Activated T-helper 2 cell treated with anti-CD3 and anti-CD28 coated beads, Interferon-gamma antibody, Interleukin-2, Interleukin-4, amounts not matched to agents 10 μg/mL and 5 μg/mL and 100 μg/mL, durations not matched to agents 14 hours and 24 hours and 36 hours (primary cell): ENCODE results near the gene KCNIP4. TPM values are rescaled to one million over a fixed set of nuclear protein-coding genes. Genes with fewer than 3 reads are reported as not detected.

ENCODE experiments used
- DNase-seq: peaks from one replicate; pipeline ENCODE4 v3.0.0; 2021; ENCODE audit warnings: low spot score
- H3K27ac Mint-ChIP-seq: one replicate; pipeline ENCODE4 v1.8.0; 2021; ENCODE audit warnings: mixed read lengths
- H3K27me3 Mint-ChIP-seq: one replicate; pipeline ENCODE4 v1.8.0; 2021; ENCODE audit warnings: low read depth, mixed read lengths
- H3K36me3 Mint-ChIP-seq: one replicate; pipeline ENCODE4 v1.8.0; 2021; ENCODE audit warnings: low read depth, mixed read lengths
- H3K4me1 Mint-ChIP-seq: one replicate; pipeline ENCODE4 v1.8.0; 2021; ENCODE audit warnings: low read depth, mixed read lengths
- H3K4me3 Mint-ChIP-seq: one replicate; pipeline ENCODE4 v1.8.0; 2021; ENCODE audit warnings: low read depth, mild to moderate bottlenecking, moderate library complexity, mixed read lengths
- H3K9me3 Mint-ChIP-seq: one replicate; pipeline ENCODE4 v1.8.0; 2021; ENCODE audit warnings: mixed read lengths
- intact Hi-C: fragments of 100-400 bp; cut with micrococcal nuclease; formaldehyde crosslinking; loops from one replicate; pipeline ENCODE4 v1.15.1; 2023
- total RNA-seq: library from RNA; stranded (reverse); gene quantifications from 2 replicates; pipeline ENCODE4 v1.2.3, GENCODE V29; 2022

Gene KCNIP4
- total RNA-seq, 1 donor from 2014 or later = not detected

- H3K4me3 Mint-ChIP-seq = no peak overlapping the region
- intact Hi-C loops = no loop called here
- H3K36me3 Mint-ChIP-seq = no peaks in the 10 kb centered on the region
- H3K9me3 Mint-ChIP-seq = no peaks in the 10 kb centered on the region
- no peak for DNase-seq
- no peaks in the 10 kb centered on the region for H3K4me1 Mint-ChIP-seq
- H3K27me3 Mint-ChIP-seq = no peaks in the 10 kb centered on the region
- no peak overlapping the region for H3K27ac Mint-ChIP-seq
Measured at GRCh38 chr4:21469438-21470300, 478.9 kb downstream of the KCNIP4 start.

DNA sequence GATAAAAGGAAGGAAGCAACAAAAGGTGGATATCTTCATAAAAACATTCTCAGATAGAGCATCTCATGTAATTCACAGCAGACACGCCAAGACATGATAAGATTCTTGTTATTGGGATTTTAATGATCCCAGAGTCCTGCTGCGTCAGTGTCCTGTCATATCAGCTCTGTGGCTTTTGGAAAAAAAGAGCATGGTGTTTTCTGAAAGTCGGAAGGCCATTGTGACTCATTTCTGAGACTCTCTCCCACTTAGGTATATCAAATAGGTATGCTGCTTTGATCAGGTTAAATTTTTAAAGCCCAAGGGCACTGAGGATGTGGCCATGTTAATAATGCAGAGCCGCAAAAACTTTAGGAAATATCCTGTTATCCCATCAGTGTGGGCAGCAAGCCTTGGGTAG, 481.0 kb downstream of the KCNIP4 start:
- no peaks in the 10 kb centered on the region for H3K4me1 Mint-ChIP-seq
- intact Hi-C loops = no loop called here
- no peak overlapping the region for H3K4me3 Mint-ChIP-seq
- no peak for DNase-seq
- no peaks in the 10 kb centered on the region for H3K27me3 Mint-ChIP-seq
- peaks cover under 1% of the 10 kb centered on the region for H3K9me3 Mint-ChIP-seq
- no peak overlapping the region for H3K27ac Mint-ChIP-seq
- H3K36me3 Mint-ChIP-seq = no peaks in the 10 kb centered on the region

- no peaks in the 10 kb centered on the region for H3K27me3 Mint-ChIP-seq
- intact Hi-C loops = no loop called here
- H3K36me3 Mint-ChIP-seq = no peaks in the 10 kb centered on the region
- H3K4me3 Mint-ChIP-seq = no peak overlapping the region
- no peak overlapping the region for H3K27ac Mint-ChIP-seq
- H3K9me3 Mint-ChIP-seq = peaks cover 11% of the 10 kb centered on the region
- no peak for DNase-seq
- H3K4me1 Mint-ChIP-seq = no peaks in the 10 kb centered on the region
Measured at GRCh38 chr4:21457086-21457840, 491.3 kb downstream of the KCNIP4 start.

GRCh38 chr4:21454831-21455230, 493.7 kb downstream of the KCNIP4 start:
- intact Hi-C loops = no loop called here
- Mint-ChIP-seq H3K4me3 (no peak overlapping the region), H3K4me1 (no peaks in the 10 kb centered on the region), H3K9me3 (peaks cover 7% of the 10 kb centered on the region), H3K36me3 (no peaks in the 10 kb centered on the region), H3K27me3 (no peaks in the 10 kb centered on the region), H3K27ac (no peak overlapping the region)
- no peak for DNase-seq

DNA sequence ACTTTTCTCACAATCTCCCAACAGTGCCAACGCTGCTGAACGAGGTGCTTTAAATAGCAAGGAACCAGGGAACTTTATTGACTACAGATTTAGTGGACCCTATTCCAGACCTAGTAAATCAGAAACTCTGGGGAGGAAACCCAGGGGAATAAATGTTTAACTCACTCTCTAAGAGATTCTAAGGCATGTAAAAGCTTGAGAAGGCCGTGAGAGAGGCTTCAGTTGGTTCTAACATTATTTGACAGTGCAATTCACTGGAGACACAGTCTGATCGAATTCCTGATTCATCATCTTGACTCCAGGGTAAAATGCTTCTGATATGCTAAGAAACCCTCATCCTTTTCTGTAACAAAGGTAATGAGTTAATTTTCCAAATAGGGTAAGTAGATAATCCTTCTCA, 494.4 kb downstream of the KCNIP4 start:
- Mint-ChIP-seq H3K27ac (no peak overlapping the region), H3K36me3 (no peaks in the 10 kb centered on the region), H3K4me3 (no peak overlapping the region), H3K4me1 (no peaks in the 10 kb centered on the region), H3K9me3 (peaks cover 7% of the 10 kb centered on the region), H3K27me3 (no peaks in the 10 kb centered on the region)
- DNase-seq = no peak
- intact Hi-C loops = no loop called here

DNA sequence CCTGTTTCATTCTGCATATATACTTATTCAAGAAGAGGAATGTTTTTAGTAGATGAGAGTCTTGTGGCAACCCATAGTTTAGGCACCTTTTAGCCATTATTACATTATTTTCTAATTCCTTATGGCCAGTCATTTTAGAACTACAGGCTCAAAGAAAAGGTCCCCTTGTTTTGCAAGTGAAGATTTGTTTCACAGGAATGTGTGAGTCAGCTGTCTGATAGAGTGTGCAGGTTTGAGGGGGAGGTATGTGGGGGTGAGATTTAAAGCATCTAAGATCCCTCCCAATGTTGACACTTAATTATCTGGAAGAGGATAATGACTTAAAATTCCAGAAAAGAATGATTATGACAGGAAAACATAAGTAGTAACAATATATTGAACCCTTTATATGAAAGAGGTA, 495.6 kb downstream of the KCNIP4 start:
- intact Hi-C loops = no loop called here
- H3K4me3 Mint-ChIP-seq = no peak overlapping the region
- no peak for DNase-seq
- no peaks in the 10 kb centered on the region for H3K36me3 Mint-ChIP-seq
- H3K27me3 Mint-ChIP-seq = no peaks in the 10 kb centered on the region
- peaks cover 7% of the 10 kb centered on the region for H3K9me3 Mint-ChIP-seq
- no peaks in the 10 kb centered on the region for H3K4me1 Mint-ChIP-seq
- no peak overlapping the region for H3K27ac Mint-ChIP-seq

- Mint-ChIP-seq H3K27ac (no peak overlapping the region), H3K27me3 (no peaks in the 10 kb centered on the region), H3K4me3 (no peak overlapping the region), H3K9me3 (no peaks in the 10 kb centered on the region), H3K36me3 (no peaks in the 10 kb centered on the region), H3K4me1 (no peaks in the 10 kb centered on the region)
- intact Hi-C loops = no loop called here
- DNase-seq = no peak
Measured at GRCh38 chr4:21451032-21451431, 497.5 kb downstream of the KCNIP4 start.

GRCh38 chr4:21450331-21450730, 498.2 kb downstream of the KCNIP4 start:
- no peak overlapping the region for H3K4me3 Mint-ChIP-seq
- no peaks in the 10 kb centered on the region for H3K9me3 Mint-ChIP-seq
- H3K27ac Mint-ChIP-seq = no peak overlapping the region
- intact Hi-C loops = no loop called here
- DNase-seq = no peak
- H3K36me3 Mint-ChIP-seq = no peaks in the 10 kb centered on the region
- no peaks in the 10 kb centered on the region for H3K27me3 Mint-ChIP-seq
- H3K4me1 Mint-ChIP-seq = no peaks in the 10 kb centered on the region

- peaks cover 7% of the 10 kb centered on the region for H3K9me3 Mint-ChIP-seq
Measured at GRCh38 chr4:21447301-21448054, 501.1 kb downstream of the KCNIP4 start.

GRCh38 chr4:21420166-21420565, 528.4 kb downstream of the KCNIP4 start:
- no peaks in the 10 kb centered on the region for H3K4me1 Mint-ChIP-seq
- no peaks in the 10 kb centered on the region for H3K36me3 Mint-ChIP-seq
- H3K4me3 Mint-ChIP-seq = no peak overlapping the region
- H3K27ac Mint-ChIP-seq = no peak overlapping the region
- H3K27me3 Mint-ChIP-seq = no peaks in the 10 kb centered on the region
- H3K9me3 Mint-ChIP-seq = peaks cover 8% of the 10 kb centered on the region
- DNase-seq = no peak
- intact Hi-C loops = no loop called here

More at GRCh38 chr4:21447301-21448054, 501.1 kb downstream of the KCNIP4 start:
- no peaks in the 10 kb centered on the region for H3K27me3 Mint-ChIP-seq
- no peaks in the 10 kb centered on the region for H3K36me3 Mint-ChIP-seq
- H3K4me1 Mint-ChIP-seq = no peaks in the 10 kb centered on the region
- no peak for DNase-seq
- intact Hi-C loops = no loop called here
- no peak overlapping the region for H3K4me3 Mint-ChIP-seq
- no peak overlapping the region for H3K27ac Mint-ChIP-seq

DNA sequence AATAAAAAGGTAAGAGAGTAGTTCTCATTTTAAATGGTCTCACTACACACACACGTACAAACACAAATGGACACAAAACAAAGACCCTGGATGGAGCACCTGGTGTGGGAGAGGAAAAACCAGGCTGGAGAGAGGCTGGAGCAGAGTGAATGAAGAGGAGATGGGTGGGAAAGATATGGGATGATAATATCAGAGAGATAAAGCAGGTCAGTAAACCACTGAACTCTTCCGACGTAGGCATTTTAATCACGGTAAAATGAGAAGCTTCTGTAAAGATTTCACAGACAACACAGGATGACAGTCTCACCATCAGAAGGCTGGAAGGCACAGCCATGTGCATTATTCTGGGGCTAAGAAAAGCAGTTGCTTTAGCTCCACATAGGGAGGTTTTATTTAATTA, 532.8 kb downstream of the KCNIP4 start:
- Mint-ChIP-seq H3K27me3 (no peaks in the 10 kb centered on the region), H3K4me1 (no peaks in the 10 kb centered on the region), H3K9me3 (peaks cover 22% of the 10 kb centered on the region), H3K27ac (no peak overlapping the region), H3K36me3 (no peaks in the 10 kb centered on the region), H3K4me3 (no peak overlapping the region)
- no peak for DNase-seq
- intact Hi-C loops = no loop called here

- Mint-ChIP-seq H3K27me3 (no peaks in the 10 kb centered on the region), H3K27ac (no peak overlapping the region), H3K9me3 (peaks cover 22% of the 10 kb centered on the region), H3K4me3 (no peak overlapping the region), H3K36me3 (no peaks in the 10 kb centered on the region), H3K4me1 (no peaks in the 10 kb centered on the region)
- intact Hi-C loops = no loop called here
- no peak for DNase-seq
Measured at GRCh38 chr4:21413807-21414370, 534.7 kb downstream of the KCNIP4 start.
